Stimulated activated CD4-positive, alpha-beta T cell treated with anti-CD3 and anti-CD28 coated beads, Interleukin-1b, Interleukin-23, amount 100 ng/mL, for 4 hours (primary cell): Measurements from ENCODE around the gene GRM4.

Experiments
- DNase-seq, 2 donors: peaks; one replicate each; pipeline ENCODE4 v3.0.0-alpha.2; 2020; ENCODE audit warnings: low read depth in 2 of 2

The GRM4 gene

GRCh38 chr6:34143196-34143883 lies 2.5 kb downstream of the GRM4 start:
- DNase-seq, result no peak

GRCh38 chr6:34142061-34142998 lies 3.6 kb downstream of the GRM4 start:
- DNase-seq, result no peak

DNA sequence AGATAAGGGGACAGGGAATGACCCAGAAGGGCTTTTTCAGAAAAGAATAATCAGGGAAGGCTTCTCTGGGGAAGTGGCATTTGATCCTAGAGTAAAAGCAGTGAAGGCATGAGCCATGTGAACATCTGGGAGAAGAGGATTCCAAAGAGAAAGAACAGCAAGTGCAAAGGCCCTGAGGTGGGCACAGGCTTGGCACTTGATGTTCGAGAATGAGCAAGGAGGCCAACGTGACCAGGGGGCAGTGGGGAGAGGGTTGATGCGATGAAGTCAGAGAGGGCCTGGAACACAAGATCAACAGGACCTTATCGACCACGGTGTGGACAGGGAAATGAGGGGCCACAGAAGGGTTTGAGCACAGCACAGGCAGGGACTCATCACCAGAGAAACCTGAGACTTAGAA lies 5.8 kb downstream of the GRM4 start:
- no peak for DNase-seq

- no peak for DNase-seq
Measured at GRCh38 chr6:34138914-34139510, 6.9 kb downstream of the GRM4 start.

DNA sequence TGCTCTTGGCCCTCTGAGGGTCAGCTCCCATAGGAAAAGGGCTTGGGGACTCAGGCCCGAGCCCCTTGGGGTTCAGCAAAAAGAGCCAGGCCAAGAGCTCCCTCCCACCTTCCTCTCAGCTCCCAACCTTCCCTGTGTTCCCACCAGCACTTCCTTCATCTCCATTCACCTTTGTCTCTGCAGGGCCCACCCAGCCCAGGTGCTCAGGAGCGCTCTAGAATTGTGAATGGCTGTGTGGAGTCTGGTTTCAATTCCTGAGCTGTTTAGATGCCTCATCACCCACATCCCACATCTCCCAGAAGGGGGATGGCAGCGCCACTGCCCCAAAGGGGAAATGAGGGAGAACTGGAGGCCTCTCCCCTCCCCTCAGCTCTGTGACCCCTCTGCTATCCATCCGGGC lies 7.7 kb downstream of the GRM4 start:
- DNase-seq, result no peak

DNA sequence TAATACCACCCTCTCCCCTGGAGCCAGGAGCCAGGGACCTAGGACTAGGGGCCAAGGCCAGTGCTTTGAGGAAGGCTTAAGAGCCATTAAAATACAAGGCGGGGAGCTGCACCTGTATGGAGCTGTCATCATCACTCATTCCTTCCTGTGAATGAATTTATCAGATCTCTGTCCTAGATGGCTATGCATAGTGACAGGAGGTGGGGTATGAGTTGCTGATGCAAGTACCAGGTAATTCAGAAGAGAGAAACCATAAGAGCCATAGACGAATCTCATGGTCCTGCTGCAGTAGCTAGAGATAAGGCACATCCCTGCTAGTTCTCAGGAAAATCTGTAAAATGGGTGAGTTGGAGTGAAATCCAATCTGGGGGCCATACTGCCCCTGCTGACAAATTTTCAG lies 10.3 kb downstream of the GRM4 start:
- no peak for DNase-seq

DNA sequence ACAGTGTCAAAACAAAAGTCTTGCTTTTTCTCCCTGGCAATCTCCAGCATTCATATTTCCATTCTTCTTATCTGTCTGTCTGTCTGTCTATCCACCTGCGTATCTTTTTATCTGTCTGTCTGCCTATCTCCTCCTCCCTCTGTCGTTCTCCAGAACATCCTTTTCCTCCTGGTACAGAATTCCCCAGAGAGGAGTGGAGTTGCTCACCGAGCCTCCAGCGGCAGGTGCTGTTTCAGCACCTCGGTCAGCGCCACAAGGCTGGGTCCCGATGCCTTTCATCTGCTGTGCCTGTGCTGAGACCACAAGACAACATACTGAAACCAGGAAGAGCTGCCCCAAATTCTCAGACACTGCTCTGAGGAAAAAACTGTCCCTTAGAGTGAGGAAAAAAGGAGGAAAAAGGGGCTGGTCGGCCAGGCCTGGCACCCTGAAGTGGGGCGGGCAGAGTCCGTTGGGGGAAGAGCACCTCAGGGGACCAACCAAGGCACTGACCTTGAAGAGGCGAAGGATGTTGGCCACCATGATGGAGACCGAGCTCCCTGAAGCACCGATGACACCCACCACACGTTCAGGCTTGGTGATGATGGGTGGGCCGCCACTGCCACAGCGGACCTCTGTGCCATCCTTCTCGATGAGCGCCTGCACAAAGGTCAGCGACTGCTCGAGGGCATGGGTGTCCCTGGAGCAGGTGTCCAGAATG lies 13.3 kb downstream of the GRM4 start:
- no peak for DNase-seq

DNA sequence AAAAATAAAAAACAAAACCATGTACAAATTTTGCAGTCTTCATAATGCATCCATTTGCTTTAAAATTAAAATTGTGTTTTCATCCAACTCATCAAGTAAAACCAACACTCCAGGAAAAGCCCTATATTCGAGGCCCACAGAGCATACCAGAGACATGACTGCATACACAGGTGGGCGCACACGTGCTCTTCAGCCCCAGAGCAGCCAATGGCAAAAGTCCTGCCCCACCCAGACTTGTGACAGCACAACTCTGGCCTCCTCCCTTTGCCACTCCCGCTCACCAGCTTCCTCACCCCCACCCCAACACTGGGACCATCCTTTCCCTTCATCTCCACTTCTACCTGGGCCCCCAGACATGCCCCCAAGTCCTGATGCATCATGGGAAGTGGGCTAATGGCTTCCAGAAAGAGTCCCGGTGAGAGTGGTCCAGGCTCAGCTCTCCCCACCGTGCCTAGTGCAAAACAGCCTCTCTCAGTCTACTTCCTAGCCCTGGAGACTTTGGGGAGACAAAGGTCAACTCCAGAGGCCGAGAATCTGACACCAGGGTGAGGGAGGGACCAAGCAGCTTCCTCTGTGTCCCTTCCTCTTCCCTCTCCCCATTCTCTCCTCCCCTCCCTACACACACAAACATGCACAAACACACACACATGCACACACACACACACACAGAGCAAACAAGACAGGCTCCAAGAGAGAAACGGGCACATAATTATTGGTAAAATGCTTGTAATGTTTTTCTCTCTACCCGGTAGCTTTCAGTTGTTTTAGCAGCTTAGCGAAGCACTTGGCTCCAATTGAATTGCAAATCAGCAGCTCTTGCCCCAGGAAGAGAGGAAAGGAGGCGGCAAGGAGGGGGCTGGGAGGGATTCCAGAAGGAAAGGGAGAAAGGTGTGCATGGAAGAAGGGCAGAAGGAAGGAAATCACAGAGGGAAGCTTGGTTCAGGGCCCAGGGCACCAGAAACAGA lies 14.3 kb downstream of the GRM4 start:
- DNase-seq, result no peak

DNA sequence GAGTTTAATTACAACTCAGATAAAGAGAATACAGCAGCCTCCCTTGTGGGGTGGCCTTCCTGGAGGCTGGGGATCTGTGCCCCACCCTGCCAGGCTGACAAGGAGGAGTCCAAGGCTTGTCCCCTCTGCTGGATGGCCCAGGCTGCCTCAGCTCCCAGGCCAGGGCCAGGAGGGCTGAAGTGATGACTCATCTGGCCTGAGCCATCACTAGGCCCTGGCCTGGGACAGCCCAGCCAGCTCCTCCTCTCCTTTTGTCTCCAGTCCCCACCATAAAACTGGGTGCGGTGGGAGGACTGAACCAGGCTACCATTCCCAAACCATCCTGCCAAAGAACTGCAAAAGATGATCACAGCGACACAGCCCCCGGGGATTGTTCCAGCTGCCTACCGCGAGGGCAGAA lies 15.0 kb downstream of the GRM4 start:
- no peak for DNase-seq

- no peak for DNase-seq
Measured at GRCh38 chr6:34129753-34130152, 16.1 kb downstream of the GRM4 start.

GRCh38 chr6:34128045-34128444 lies 17.8 kb downstream of the GRM4 start:
- DNase-seq, result no peak

- no peak for DNase-seq
Measured at GRCh38 chr6:34126419-34126818, 19.5 kb downstream of the GRM4 start.

GRCh38 chr6:34125939-34126338 lies 19.9 kb downstream of the GRM4 start:
- no peak for DNase-seq

- no peak for DNase-seq
Measured at GRCh38 chr6:34120953-34121675, 24.8 kb downstream of the GRM4 start.

GRCh38 chr6:34115915-34116314 lies 30.0 kb downstream of the GRM4 start:
- DNase-seq, result no peak

- no peak for DNase-seq
Measured at GRCh38 chr6:34115403-34115795, 30.5 kb downstream of the GRM4 start.

DNA sequence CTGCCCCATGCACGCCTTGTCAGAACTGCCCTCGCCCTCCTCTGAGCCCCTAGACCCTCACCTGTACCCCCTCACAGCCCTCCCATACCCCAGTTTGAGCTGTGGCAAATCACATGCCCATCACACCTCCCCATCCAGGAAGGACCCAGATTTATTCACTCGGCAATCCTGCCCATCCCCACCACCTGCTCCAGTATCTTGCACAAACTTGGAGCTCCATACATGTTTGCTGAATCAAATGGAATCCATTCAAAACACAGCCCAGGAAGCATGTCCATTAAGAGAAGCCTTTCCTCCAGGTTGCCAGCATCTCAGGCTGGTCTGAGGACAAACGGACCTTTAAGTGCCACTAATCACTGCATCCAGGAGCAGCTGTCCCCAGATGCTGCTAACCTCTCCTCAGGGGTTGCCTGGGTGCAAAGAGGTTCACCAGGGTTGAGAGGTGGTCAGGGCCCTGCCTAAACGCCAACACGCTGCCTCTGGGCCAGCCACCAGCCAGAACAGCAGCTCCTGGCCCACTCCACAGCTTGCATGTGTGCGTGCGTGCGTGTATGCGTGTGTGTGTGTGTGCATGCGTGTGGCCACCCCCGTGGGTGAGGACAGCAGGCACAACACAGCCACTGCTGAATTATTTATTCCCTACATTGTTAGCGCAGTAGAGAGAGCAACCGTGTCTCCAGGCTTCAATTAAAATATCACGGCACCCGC lies 31.0 kb downstream of the GRM4 start:
- no peak for DNase-seq

GRCh38 chr6:34113532-34113931 lies 32.4 kb downstream of the GRM4 start:
- DNase-seq, result no peak

DNA sequence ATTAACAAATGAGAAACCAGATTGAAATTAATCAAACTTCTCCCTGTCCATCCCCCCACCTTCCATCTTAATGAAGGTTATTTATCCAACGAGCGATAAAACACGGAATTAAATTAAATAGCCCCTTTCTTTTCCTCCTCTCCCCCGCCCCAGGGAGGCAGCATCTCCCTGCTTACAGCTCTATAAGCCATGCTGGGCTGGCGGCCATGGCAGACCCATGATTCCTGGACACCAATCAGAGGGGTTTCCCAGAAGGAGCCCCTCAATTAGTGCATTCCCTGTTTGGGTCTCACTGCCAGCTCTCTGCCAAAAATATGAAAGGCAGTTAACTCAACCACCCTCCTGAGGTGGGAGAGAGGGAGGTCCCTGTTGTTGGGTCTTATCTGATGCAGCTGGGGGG lies 33.8 kb downstream of the GRM4 start:
- no peak for DNase-seq

DNA sequence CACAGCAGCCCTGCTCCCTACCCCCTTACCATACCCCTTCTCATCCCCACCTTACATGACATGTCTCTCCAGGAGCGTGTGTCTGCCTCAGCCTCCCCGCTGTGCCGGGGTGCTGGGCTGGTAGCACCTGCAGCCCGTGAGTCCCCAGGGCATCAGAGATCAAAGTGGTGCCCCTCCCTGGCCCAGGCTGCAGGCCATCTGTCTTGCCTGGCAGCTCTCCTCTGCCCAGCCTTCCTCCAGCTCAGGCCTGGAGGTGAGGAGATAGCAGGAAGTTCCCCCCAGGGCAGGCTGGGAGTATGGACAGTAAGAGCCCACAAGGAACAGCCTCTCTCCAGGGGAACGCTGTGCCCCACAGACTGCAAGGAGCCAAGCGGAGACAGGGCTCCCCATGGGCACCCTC lies 35.3 kb downstream of the GRM4 start:
- DNase-seq, result no peak
